ENCODE data around the gene ZNF567.

The ZNF567 gene

GRCh38 chr19:36687214-36688056, at the start of gene ZNF567:
Gene ZNF567, plus strand, starts transcription at chr19:36687612. Its CDS starts 7,256 bp downstream, at chr19:36694868.
- no peak for TF ChIP-seq CTCF (IDR thresholded peaks at IDR 0.05)
- H3K27ac ChIP-seq = peak within 1 kb of the TSS; percentile 60
- no peaks in the 10 kb centered on the region for H3K27me3 ChIP-seq
- peaks cover 7% of the 10 kb centered on the region for H3K36me3 ChIP-seq
- H3K4me1 ChIP-seq (ENCODE audit: control insufficient read depth in 1 of 2, insufficient read depth in 1 of 2, low read depth in 1 of 2, low read length in 1 of 2) = peaks cover 15 to 16% of the 10 kb centered on the region in 2 experiments
- peaks cover 14% of the 10 kb centered on the region for H3K9me3 ChIP-seq
- H3K4me3 ChIP-seq (ENCODE audit: low read depth in 1 of 2, low read length in 1 of 2) = peak within 1 kb of the TSS; percentile 70 to 71

- no peak for TF ChIP-seq CTCF (IDR thresholded peaks at IDR 0.05)
- H3K36me3 ChIP-seq = no peaks in the 10 kb centered on the region
- no peak overlapping the region for H3K27ac ChIP-seq
- H3K4me3 ChIP-seq (ENCODE audit: low read depth in 1 of 2, low read length in 1 of 2) = no peak overlapping the region
- H3K27me3 ChIP-seq = no peaks in the 10 kb centered on the region
- H3K4me1 ChIP-seq (ENCODE audit: control insufficient read depth in 1 of 2, insufficient read depth in 1 of 2, low read depth in 1 of 2, low read length in 1 of 2) = no peaks in the 10 kb centered on the region
- H3K9me3 ChIP-seq = peaks cover 71% of the 10 kb centered on the region
These were observed 48.4 kb upstream of the ZNF567 start for GRCh38 chr19:36638862-36639510.

DNA sequence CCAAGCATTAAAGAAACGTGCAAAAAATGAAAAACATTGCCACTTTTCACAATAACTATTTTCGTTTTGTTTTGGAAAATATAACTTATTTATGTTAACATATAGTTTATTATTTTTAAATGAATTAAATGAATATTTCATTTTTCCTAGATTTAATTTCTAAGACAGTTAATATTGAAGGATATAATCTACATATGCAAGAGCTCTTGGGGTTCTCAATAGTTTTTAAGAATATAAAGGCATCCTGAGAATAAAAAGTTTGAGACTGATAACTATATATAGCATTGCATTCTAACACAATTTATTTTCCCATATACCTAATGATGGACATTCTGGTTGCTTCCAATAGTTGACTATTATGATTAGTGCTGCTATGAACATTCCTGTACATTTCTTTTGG, 40.7 kb upstream of the ZNF567 start:
- TF ChIP-seq CTCF (IDR thresholded peaks at IDR 0.05) = no peak
- Histone ChIP-seq H3K4me3 (ENCODE audit: low read depth in 1 of 2, low read length in 1 of 2) (no peak overlapping the region), H3K36me3 (no peaks in the 10 kb centered on the region), H3K27me3 (no peaks in the 10 kb centered on the region), H3K4me1 (ENCODE audit: control insufficient read depth in 1 of 2, insufficient read depth in 1 of 2, low read depth in 1 of 2, low read length in 1 of 2) (no peaks in the 10 kb centered on the region), H3K27ac (no peak overlapping the region), H3K9me3 (peaks cover 33% of the 10 kb centered on the region)

- H3K27me3 ChIP-seq = no peaks in the 10 kb centered on the region
- no peak overlapping the region for H3K27ac ChIP-seq
- no peak overlapping the region for H3K4me3 ChIP-seq (ENCODE audit: low read depth in 1 of 2, low read length in 1 of 2)
- H3K4me1 ChIP-seq (ENCODE audit: control insufficient read depth in 1 of 2, insufficient read depth in 1 of 2, low read depth in 1 of 2, low read length in 1 of 2) = no peaks in the 10 kb centered on the region
- no peak for TF ChIP-seq CTCF (IDR thresholded peaks at IDR 0.05)
- H3K9me3 ChIP-seq = peaks cover 27% of the 10 kb centered on the region
- peaks cover 15% of the 10 kb centered on the region for H3K36me3 ChIP-seq
These were observed 34.5 kb upstream of the ZNF567 start for GRCh38 chr19:36652958-36653357.

DNA sequence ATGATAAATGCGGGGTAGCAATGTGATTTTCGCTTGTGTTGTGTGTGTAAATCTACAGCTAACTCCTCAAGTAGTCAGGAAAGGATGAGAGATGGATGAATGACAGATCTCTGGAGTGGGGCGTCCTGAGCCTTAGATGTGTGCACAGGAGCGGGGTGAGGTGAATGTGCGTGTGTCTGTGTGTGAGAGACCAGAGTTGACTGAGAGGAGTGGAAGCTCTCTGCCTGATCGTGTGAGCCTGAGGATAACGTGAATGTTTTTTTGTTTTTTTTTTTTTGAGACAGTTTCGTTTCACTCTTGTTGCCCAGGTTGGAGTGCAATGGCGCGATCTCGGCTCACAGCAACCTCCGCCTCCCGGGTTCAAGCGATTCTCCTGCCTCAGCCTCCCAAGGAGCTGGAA, 21.6 kb upstream of the ZNF567 start:
- Histone ChIP-seq H3K27me3 (peaks cover 3% of the 10 kb centered on the region), H3K27ac (no peak overlapping the region), H3K4me3 (ENCODE audit: low read depth in 1 of 2, low read length in 1 of 2) (peak overlapping the region; percentile 66 to 72), H3K4me1 (ENCODE audit: control insufficient read depth in 1 of 2, insufficient read depth in 1 of 2, low read depth in 1 of 2, low read length in 1 of 2) (peaks cover 17% of the 10 kb centered on the region in 2 experiments), H3K36me3 (no peaks in the 10 kb centered on the region), H3K9me3 (peaks cover 4% of the 10 kb centered on the region)
- no peak for TF ChIP-seq CTCF (IDR thresholded peaks at IDR 0.05)
